H54 (cell line): ENCODE measurements around the gene SCAP.

ENCODE experiments used
- DNase-seq: peaks from one replicate; pipeline ENCODE4 v3.0.0; 2011; ENCODE audit warnings: low spot score, mixed read lengths; ENCODE audit not compliant: insufficient read length
- FAIRE-seq: peaks from 3 replicates; lab custom pipeline; 2011; peaks lifted over from hg19 to GRCh38; lab: Jason Lieb, UNC
- POLR2A ChIP-seq: IDR thresholded peaks from 2 replicates; pipeline ENCODE4 v1.6.1; 2011; ENCODE audit warnings: low read depth, mild to moderate bottlenecking, low read length

SCAP gene

DNA sequence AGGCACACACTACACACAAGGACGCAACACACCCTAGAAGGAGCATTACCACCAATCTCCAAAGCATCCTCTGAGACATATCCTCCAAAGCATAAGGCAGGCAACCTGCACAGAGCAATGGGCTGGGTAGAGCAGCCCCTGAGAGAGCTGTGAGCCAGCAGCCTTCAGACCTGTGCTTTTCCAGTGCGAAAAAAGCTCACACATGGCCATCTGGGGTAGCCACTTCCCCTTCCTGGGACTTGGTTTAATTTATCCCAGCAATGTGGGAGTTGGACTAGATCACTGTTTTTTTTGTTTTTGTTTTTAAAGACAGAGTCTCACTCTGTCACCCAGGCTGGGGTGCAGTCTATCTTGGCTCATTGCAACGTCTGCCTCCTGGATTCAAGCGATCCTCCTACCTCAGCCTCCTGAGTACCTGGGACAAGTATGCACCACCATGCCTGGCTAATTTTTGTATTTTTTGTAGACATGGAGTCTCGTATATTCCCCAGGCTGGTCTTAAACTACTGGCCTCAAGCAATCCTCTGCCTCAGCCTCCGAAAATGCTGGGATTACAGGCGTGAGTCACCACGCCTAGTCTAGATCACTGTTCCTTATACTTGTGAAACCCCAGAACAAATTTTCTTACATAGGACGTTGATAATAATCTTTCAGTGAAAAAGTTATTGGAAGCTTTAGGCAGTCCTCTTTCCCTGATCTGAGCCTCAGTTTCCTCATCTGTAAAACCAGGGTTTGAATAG is 76.0 kb downstream of the SCAP start:
- DNase-seq, result no peak
- no peak for FAIRE-seq
- TF ChIP-seq POLR2A, result no peak

- FAIRE-seq (no peak), DNase-seq (no peak)
- TF ChIP-seq POLR2A, result no peak
Measured at GRCh38 chr3:47399016-47399415, 76.7 kb downstream of the SCAP start.

- no peak for DNase-seq
- no peak for TF ChIP-seq POLR2A
- FAIRE-seq, result no peak
Measured at GRCh38 chr3:47398228-47398627, 77.5 kb downstream of the SCAP start.

DNA sequence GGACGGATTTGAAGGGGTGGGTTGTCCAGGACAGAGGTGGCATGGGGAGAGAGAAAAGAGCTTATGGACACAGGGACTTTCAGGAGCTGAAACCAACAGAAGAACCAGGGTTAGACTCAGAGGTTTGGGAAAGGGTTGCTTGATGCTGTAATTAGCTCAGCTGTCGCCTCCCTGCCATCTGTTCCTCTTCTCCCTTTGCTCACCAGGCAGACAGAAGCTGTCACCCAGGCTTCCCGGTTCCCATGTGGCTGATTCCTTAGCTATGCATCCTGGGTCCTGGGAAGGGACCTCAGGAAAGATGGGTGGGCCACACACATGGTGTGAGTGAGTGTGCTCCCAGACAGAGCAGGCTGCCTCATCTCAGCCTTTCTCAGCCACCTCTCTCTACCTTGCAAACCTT is 80.9 kb downstream of the SCAP start:
- no peak for FAIRE-seq

GRCh38 chr3:47394140-47394870 is 81.4 kb downstream of the SCAP start:
- TF ChIP-seq POLR2A, result no peak
- DNase-seq (no peak), FAIRE-seq (no peak)

More for the DNA sequence above, 80.9 kb downstream of the SCAP start:
- no peak for DNase-seq
- no peak for TF ChIP-seq POLR2A

GRCh38 chr3:47392933-47393332 is 82.8 kb downstream of the SCAP start:
- DNase-seq (no peak), FAIRE-seq (no peak)
- TF ChIP-seq POLR2A, result no peak

GRCh38 chr3:47385796-47386195 is 89.9 kb downstream of the SCAP start:
- DNase-seq (no peak), FAIRE-seq (no peak)
- no peak for TF ChIP-seq POLR2A

GRCh38 chr3:47385007-47385406 is 90.7 kb downstream of the SCAP start:
- DNase-seq, result no peak
- TF ChIP-seq POLR2A, result no peak
- FAIRE-seq, result no peak

GRCh38 chr3:47384425-47384824 is 91.3 kb downstream of the SCAP start:
- no peak for DNase-seq
- no peak for TF ChIP-seq POLR2A
- FAIRE-seq, result no peak

- FAIRE-seq (no peak), DNase-seq (peak; percentile 86)
- TF ChIP-seq POLR2A, result 0 out of 2 replicates have a peak, but pooled peaks have one; percentile 21
Measured at GRCh38 chr3:47381317-47382157, 94.2 kb downstream of the SCAP start.

DNA sequence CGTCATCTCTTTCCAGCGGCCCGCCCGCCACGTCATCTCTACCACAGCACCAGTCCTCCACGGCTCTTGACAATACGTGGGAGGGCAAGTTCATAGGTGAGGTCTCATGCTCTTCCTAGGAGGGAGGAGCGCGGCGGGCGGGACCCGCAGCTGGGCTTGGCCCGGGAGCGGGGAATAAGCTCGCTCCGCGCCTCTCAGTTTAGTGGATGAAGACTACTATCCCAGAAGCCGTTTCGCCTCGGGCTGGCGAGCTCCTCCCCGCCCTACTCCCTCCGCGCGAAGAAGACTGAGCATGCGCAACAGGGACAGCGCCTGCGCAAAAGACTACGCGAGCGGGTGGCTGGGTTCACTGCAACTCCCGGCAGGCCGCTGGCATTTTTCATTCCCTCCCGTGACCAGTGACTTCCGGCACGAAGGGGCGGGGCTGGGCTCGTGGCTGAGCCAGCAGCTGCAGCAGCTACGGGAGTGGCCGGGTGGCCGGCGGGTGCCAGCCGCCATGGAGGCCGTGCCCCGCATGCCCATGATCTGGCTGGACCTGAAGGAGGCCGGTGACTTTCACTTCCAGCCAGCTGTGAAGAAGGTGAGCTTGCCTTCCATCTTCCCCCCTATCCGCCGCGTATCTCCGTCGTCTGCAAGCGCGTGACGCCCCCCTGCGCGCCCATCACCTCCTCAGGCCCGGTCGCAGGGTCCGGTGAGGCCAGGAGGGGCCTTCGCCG is 95.0 kb downstream of the SCAP start, which contains the start of gene PTPN23:
PTPN23 (plus strand) TSS at position 421 of the 716 bp plus-strand sequence; CDS start at position 497, 76 bp downstream.
- peak; percentile 92 for TF ChIP-seq POLR2A
- FAIRE-seq, result peak; percentile 62
- DNase-seq, result peak; percentile 97

DNA sequence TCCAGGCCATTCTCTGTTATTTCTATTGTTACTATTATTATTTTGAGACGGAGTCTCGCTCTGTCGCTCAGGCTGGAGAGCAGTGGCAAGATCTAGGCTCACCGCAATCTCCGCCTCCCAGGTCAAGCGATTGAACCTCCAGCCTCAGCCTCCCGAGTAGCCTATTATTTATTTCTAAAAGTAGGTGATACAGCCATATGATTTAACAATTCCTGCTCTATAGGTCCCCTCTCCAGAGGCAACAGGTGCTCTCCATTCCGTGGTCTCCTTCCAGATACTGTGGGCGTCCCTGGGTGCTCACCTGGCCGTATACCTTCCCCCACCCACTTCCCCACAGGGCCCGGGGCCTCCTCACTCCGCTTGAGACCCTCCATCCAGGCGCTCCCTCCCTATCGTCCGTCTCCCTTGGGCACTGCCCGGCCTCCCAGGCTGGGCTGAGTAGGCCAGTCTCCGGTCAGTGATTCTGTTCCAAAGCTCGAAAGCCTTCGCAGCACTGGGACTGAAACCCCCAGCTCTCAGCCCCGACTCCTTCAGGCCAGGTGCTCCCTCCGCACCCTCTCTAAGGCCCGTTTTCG is 95.6 kb downstream of the SCAP start:
- TF ChIP-seq POLR2A, result no peak
- no peak for DNase-seq
- FAIRE-seq, result no peak

DNA sequence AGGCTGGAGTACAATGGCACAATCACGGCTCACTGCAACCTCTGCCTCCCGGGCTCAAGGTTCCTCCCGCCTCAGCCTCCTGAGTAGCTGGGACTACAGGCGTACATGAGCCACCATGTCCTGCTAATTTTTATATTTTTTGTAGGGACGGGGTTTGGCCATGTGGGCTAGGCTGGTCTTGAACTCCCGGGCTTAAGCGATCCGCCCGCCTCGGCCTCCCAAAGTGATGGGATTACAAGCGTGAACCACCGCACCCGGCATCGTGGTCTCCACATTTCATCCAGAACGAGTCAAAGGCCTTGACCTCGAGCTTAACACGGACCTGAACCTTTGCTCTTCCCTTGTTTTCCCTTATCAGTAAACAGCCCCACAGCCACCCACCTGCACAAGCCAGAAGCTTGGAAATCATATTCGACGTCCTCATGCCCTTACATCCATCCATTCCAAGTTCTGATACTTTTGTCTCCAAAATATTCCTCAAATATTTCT is 96.3 kb downstream of the SCAP start:
- DNase-seq, result no peak
- no peak for TF ChIP-seq POLR2A
- no peak for FAIRE-seq
